Measurements from ENCODE around the gene LRRC45. TPM values are rescaled to one million over a fixed set of nuclear protein-coding genes. Genes with fewer than 3 reads are reported as not detected.

LRRC45 gene
- total RNA-seq, 2 experiments from 2014 or later: 41.2 to 52.0 TPM

DNA sequence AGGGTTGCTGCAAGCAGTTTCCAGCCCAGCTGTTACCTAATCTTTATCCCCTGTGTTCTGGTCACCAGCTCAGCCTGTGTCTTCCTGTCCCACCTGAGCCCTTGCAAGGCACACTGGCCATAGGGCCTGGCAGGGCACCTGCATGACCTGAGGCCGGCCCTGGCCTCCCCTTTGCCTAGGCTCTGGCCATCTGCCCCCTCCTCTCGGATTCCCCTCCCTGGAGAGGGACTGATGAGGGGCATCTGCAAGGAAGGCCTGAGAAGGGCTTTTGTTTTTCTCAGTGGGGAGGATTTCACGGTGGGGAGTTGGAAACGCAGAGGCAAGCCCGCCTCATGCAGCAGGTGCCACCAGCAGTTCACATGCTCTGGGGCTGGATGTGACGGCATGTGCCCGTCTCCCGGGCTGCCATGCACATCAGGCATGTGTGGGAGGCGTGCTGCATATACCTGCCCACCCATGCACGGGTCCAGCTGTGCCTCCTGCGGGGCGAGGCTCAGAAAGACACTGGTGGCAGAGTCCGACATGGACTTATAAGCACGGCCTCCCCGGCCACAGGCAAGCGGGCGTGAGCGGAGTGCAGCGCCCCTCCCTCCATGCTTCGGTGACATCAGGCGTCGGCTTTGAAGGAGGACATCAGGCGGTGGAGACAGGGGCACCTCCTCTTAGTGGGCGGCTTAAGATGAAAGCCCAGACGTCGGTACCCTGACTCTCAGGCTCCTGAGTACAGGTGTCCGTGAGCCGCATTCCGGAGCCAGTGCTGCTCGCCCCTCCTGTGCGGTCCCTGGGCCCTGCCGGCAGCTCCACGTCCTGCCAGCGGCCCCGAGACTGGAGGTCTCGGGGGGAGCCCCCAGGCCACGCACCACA is 29.1 kb upstream of the LRRC45 start:
- Histone ChIP-seq H3K27ac (ENCODE audit: low read depth, low read length, poor library complexity, severe bottlenecking) (no peak overlapping the region), H3K9me2 (ENCODE audit: insufficient read depth, low read length) (no peaks in the 10 kb centered on the region), H3K4me3 (ENCODE audit: low read depth, low read length, poor library complexity, severe bottlenecking) (no peak overlapping the region), H3K9me3 (ENCODE audit: low read length) (no peaks in the 10 kb centered on the region), H3K36me3 (ENCODE audit: insufficient read depth, low read length) (peaks cover 8% of the 10 kb centered on the region; the same call in 1 of the 2 replicates), H2AFZ (ENCODE audit: low read length) (no peak overlapping the region), H3K4me2 (ENCODE audit: low read length) (no peak overlapping the region), H4K20me1 (ENCODE audit: insufficient read depth, low read length) (no peaks in the 10 kb centered on the region), H3K79me2 (ENCODE audit: insufficient read depth, low read depth, low read length) (no peaks in the 10 kb centered on the region), H3K4me1 (ENCODE audit: insufficient read depth, low read length, poor library complexity, severe bottlenecking) (no peaks in the 10 kb centered on the region)
- TF ChIP-seq EZH2phosphoT487 (IDR thresholded peaks at IDR 0.05; ENCODE audit: borderline replicate concordance, low read depth, low read length): no peak
- TF ChIP-seq, protein P1, sequence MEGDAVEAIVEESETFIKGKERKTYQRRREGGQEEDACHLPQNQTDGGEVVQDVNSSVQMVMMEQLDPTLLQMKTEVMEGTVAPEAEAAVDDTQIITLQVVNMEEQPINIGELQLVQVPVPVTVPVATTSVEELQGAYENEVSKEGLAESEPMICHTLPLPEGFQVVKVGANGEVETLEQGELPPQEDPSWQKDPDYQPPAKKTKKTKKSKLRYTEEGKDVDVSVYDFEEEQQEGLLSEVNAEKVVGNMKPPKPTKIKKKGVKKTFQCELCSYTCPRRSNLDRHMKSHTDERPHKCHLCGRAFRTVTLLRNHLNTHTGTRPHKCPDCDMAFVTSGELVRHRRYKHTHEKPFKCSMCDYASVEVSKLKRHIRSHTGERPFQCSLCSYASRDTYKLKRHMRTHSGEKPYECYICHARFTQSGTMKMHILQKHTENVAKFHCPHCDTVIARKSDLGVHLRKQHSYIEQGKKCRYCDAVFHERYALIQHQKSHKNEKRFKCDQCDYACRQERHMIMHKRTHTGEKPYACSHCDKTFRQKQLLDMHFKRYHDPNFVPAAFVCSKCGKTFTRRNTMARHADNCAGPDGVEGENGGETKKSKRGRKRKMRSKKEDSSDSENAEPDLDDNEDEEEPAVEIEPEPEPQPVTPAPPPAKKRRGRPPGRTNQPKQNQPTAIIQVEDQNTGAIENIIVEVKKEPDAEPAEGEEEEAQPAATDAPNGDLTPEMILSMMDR (conservative IDR thresholded peaks at IDR 0.05; ENCODE audit: low read length): no peak
- ChIA-PET POLR2A (no interaction called here), CTCF (ENCODE audit: unreplicated experiment) (no interaction called here)
- no peak for DNase-seq (ENCODE audit: low spot score)
- intact Hi-C loops (cut with micrococcal nuclease; ENCODE audit: unreplicated experiment): no loop called here
- no TSS peak for BruUV-seq (replicated peaks)

DNA sequence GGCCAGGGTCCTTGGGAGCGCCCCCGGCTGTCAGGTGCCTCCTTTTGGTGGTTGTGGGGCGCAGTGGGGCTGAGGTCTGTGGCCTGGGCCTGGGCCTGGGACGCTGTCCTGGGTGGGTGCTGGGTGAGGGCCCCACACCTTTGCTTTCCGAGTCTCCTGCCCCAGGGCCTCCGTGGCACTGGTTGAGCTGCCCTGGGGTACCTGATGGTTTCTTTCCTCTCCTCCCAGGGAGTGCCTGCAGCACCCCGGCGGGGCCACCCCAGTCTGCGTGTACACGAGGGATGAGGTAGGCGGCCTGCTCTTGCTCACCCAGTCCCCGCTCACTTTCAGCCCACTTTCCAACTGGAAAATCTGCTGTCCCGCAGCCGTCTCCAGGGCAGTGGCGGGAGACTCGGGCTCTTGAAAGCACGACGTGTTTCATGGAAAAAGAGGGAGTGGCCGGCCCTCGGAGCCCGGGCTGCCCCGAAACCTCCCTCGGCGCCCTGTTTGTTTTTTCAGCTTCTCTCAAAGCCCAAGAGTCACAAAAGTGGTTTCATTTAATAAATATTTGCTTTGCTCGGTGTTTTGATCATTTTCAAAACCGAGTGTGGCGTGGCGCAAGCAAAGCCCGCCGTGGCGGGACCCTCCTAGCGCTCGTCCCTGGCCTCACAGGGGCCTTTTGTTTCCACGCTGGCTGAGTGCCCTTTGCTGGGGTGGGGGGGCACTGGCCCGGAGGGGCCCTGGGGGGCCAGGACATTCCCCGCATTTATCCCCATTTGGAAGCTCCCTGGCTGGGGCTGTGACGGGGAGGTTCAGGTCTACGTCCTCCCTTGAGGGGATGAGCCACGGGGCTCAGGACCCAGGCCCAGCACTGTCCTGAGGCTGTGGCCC is 28.3 kb upstream of the LRRC45 start:
- Histone ChIP-seq H3K4me2 (ENCODE audit: low read length) (no peak overlapping the region), H3K79me2 (ENCODE audit: insufficient read depth, low read depth, low read length) (no peaks in the 10 kb centered on the region), H3K9me2 (ENCODE audit: insufficient read depth, low read length) (no peaks in the 10 kb centered on the region), H3K4me1 (ENCODE audit: insufficient read depth, low read length, poor library complexity, severe bottlenecking) (no peaks in the 10 kb centered on the region), H4K20me1 (ENCODE audit: insufficient read depth, low read length) (no peaks in the 10 kb centered on the region), H3K36me3 (ENCODE audit: insufficient read depth, low read length) (peaks cover 8% of the 10 kb centered on the region; the same call in 1 of the 2 replicates), H3K27ac (ENCODE audit: low read depth, low read length, poor library complexity, severe bottlenecking) (no peak overlapping the region), H3K4me3 (ENCODE audit: low read depth, low read length, poor library complexity, severe bottlenecking) (no peak overlapping the region), H2AFZ (ENCODE audit: low read length) (no peak overlapping the region), H3K9me3 (ENCODE audit: low read length) (no peaks in the 10 kb centered on the region)
- ChIA-PET POLR2A (no interaction called here), CTCF (ENCODE audit: unreplicated experiment) (no interaction called here)
- TF ChIP-seq, protein P1 (conservative IDR thresholded peaks at IDR 0.05; ENCODE audit: low read length): no peak
- TF ChIP-seq EZH2phosphoT487 (IDR thresholded peaks at IDR 0.05; ENCODE audit: borderline replicate concordance, low read depth, low read length): no peak
- intact Hi-C loops (cut with micrococcal nuclease; ENCODE audit: unreplicated experiment): no loop called here
- DNase-seq (ENCODE audit: low spot score): no peak
- BruUV-seq (replicated peaks): no TSS peak
